CD4-positive, alpha-beta T cell treated with Interleukin-6 at 100 ng/mL for 8 hours (primary cell): ENCODE results near the gene LENG9.

Source experiments
- DNase-seq: peaks from one replicate; pipeline ENCODE4 v3.0.0-alpha.2; 2020; ENCODE audit warnings: mixed read lengths, low spot score

The LENG9 gene

DNA sequence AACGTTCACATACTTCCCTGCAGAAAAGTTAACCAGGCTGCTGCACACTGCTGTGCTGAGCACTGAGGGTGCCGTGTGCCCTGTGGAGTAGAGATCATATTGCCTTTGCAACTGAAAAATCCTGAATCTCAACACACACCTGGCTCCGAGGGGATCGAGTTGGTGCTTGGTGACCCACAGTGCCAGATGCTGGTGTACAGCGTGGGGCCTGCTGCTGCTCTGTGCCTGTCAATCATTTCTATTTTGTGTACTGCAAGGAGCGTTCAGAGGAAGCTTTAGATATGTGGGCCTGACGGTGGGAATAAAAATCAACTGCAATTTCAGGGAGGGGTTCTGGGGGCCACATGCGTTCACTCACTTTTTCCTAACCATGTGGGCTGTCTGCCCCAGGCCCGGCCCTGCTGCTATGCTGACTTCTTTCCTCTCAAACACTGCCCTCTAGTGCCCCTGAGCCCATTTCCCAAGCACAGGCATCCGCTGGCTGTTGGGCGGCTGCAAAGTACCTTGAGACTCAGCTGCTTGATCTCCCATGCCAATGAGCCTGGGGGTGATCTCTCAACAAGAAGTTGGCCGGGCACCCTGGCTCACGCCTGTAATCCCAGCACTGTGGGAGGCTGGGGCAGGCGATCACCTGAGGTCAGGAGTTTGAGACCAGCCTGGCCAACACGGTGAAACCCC lies 24.3 kb downstream of the LENG9 start:
- no peak for DNase-seq

DNA sequence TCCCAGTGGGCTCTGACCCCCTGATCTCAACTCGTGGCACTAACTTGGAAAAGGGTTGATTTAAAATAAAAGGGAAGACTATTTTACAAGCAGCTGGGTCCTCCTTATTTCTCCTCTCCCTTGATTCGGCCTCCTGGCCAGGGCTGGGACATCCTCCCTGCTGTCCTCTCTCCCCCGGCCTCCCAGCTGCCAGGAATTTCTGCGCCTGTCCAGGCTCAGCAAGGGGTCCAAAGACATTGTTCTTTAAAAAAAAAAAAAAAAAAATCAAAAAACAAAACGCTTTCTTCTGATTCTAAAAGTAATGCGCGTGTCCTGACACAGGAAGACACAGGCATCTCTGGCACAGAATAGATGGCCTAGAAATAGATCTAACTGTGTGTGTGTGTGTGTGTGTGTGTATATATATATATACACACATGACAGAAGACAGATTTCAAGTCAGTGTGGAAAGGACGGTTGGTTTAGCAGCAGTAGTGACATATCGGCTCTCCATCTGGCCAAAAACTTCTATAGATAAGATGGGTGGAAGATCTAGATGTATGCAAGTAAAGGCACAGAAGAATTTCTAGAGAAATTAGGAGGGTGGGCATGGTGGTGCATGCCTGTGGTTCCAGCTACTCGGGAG lies 26.8 kb downstream of the LENG9 start:
- no peak for DNase-seq

DNA sequence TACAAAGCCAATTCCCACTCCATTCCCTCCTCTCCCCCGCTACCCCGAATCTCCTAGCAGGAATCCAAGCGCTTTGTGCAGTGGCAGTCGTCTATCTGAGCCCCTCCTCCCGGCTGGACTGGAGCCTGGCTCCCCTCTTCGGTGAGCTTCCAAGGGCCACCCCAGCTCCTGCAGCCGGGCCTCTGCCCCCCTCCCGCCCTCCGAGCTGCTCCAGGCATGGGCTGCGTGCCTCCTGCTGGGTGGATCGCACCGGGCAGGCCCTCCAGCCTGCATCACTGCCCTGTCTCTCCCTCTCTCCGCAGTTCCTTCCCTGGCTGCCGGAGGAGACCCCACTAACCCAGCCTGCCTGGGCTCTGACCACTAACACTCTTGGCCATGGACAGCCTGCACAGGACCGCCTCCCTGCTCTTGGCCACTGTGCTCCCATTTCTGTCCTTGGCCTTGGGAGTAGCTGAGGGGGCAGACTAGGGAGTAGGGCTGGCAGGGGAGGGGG lies 27.5 kb downstream of the LENG9 start:
- DNase-seq: no peak

DNA sequence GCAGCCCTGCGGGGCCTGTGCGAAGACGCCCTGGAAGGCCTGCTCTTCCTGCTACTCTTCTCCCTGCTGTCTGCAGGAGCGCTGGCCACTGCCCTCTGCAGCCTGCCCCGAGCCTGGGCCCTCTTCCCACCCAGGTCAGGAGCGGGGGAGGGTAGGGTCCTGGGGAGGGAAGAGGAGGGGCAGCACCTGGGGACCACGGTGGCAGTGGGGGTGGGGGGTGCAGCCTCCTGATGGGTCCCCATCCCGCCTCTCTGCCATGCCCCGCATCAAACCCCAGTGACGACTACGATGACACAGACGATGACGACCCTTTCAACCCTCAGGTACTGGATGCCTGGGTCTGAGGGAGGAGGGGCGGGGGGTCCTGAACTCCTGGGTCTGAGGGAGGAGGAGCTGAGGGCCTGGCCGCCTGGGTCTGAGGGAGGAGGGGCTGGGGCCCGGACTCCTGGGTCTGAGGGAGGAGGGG lies 28.0 kb downstream of the LENG9 start:
- DNase-seq: no peak

DNA sequence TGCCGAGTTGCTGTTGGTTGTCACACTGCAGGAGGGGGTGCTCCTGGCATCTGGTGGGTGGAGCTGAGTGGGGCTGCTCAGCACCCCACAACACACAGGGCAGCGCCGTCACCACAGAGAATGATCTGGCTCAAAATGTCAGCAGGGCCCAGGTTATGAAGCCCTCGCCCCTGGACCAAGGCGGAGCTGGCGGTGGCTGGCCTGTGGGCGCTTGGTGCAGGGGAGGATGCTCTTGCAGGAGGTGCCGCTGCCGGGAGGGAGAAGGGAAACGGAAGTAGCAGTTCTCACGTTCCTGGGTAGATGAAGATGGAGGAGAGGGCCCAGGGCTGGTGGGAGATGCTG lies 28.7 kb downstream of the LENG9 start:
- no peak for DNase-seq

DNA sequence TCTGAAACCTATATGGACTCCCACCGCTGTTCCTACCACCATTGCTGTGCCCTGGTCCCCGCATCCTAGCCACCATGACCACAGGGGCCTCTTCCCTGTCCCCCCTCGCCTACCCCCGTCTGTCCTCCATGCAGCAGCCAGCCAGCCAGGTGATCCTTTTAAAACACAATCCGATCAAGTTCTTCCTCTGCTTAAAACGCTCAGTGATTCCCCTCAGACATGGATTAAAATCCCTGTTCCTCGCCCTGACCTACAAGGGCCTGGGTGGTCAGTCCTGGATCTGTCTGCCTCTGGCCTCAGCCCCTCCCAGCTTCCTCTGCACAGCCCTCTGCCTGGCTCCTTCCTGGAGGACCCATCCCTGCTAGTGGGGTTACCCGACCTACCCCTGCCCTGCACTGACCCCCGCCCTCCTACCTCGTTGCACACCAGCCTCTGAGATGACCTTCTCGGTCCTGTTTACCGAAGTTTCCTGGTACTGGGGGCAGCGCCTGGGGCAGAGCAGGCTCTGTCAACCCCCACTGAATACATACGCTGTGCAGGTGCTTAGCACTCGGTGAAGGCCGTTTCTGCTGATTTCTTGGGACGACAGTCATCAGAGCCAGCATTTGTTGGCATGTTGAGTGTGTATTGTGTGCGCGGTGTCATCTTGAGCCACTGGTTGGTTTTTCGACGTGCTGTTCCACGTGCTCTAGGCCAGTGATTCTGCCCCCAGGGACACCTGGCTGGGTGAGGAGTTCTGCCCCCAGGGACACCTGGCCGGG lies 29.3 kb downstream of the LENG9 start:
- no peak for DNase-seq

DNA sequence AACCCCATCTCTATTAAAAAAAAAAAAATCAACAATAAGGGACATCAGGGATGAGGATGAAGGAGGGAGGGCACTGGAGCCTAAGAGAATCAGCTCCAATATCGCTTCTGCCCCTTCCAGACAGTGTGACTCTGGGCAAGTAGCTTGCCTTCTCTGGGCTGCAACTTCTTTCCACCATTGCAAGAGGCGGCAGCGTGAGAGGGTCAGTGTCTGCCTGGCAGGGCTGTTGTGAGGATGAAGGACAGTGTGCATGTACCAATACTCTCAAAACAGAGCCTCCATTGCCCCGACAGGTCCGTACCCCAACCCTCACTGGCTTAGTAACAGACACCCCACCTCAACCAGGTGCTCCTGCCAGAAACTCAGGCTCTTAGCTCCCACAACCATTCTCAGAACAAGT lies 29.9 kb downstream of the LENG9 start:
- DNase-seq: no peak

DNA sequence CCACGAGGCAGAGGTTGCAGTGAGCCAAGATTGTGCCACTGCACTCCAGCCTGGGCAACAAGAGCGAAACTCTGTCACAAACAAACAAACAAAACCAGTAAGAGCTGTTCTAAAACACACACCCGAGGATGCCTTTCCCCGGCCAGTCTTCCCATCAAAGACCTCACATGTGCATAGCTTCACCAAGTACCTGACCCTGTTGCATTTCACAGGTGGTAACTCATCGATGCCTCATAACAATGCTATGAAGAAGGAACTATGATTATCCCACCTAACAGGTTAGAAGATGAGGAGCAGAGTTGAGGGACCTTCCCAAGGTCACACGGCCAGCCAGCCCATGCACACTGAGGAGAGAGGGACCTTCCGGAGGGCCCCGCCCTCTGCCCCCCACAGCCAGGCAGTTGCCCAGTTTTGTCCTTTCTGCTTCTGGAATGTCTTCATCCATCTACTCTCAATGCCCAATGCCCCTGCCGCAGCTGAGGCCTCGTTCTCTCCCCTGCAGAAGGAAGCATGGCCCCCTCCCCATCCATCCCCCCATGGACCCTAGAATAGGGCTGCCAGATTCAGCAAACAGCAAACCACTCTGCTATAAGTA lies 31.3 kb downstream of the LENG9 start:
- no peak for DNase-seq

DNA sequence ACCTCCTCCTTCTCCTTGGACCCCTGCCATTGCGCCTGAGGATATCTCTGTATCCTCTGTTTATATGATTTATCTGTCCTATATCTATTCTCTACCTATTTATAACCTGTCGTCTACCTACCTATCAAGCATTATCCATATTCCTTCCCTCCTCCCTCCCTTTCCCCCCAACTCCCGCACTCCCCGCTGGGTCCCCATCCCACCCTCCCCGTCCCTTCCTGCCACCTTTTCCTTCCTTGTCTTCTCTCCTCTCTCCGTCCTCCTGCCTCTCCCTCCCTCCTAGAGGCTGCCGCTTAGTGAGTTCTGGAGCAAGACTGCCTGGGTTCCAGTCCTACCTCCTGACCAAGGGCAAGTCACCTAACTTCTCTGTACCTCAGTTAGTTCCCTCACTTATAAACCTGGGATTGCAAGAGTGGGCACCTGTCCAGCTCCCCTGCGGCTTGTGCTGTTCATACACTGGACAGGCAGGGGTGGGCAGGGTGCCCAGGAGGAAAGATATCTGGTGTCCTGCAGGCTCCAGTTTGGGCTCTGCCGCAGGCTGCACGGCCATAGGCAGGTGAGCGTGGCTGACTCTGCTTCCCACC lies 32.2 kb downstream of the LENG9 start:
- DNase-seq: no peak

DNA sequence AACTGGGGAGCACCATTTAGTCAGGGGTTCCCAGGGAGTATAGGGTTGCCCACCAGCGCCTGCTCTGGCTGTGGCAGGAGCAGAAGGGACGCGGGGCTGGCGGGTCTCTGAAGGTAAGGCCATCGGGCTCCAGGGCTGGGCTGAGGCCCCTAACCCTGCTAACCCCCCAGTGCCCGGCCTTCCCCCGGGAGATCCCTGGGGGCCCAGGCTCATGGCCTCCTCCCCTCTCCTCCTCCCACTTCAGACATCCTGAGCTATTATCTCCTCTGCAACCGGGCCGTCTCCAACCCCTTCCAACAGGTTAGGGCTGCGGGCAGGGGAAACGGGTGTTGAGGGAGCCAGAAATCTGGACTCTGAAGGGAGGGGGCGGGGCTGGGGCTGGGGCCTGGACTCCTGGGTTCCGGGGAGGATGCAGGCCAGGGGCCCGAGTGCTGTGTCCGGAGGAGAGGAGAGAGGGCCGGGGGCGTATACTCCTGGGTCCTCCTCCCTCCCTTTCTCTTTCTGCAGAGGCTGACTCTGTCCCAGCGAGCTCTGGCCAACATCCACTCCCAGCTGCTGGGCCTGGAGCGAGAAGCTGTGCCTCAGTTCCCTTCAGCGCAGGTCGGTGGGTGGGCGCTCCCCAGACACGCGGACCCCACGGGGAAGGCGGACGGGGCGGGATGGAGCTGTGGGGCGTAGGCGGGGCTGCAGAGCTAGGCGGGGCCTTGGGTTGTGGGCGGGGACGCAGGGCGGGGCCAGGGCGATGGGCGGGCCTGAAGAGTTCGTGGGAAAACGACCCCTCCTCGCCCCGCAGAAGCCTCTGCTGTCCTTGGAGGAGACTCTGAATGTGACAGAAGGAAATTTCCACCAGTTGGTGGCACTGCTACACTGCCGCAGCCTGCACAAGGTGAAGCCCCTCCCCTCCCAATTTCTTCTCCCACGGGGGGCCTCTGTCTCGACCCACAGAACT lies 33.0 kb downstream of the LENG9 start:
- DNase-seq: peak; percentile 14

DNA sequence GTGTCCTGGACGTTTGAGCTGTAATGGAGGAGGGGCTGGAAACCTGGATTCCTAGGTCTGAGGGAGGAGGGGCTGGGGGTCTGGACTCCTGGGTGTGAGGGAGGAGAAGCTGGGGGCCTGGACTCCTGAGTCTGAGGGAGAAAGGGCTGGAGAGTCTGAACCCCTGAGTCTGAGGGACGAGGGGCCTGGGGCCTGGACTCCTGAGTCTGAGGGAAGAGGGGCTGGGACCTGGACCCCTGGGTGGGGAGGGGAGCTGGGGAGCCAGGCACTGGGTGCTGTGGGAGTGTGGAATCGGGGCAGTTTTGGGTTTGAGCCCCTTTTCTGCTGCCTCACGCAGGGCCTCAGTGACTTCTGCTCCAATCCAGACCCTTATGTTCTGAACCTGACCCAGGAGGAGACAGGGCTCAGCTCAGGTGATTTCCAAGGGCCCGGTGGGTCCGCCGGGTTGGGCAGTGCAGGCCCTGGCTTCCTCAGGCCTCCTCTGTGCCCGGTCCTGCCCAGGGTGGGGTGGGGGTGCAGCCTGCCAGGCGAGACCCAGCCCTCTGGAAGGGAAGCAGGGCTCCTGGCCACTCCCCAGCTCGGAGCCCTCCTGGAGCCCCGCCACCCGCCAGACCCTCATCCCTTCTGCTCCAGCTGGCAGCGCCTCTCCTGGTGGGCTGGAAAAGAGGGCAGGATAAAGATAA lies 33.9 kb downstream of the LENG9 start:
- DNase-seq: no peak

DNA sequence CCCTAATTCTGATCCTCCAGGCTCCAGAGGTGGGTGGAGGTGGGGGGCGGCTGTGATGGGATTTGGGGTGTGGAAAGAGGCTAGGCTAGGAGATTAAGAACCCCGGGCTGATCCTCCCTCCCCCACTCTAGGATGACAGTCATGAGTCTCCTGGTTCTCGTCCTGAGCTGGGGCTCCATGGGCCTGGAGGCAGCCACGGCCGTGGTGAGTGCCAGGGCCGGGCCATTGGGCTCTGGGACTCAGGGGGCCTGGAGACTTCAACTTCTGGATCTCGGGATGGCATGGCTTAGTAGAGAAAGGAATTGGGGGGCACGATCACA lies 34.4 kb downstream of the LENG9 start:
- no peak for DNase-seq

DNA sequence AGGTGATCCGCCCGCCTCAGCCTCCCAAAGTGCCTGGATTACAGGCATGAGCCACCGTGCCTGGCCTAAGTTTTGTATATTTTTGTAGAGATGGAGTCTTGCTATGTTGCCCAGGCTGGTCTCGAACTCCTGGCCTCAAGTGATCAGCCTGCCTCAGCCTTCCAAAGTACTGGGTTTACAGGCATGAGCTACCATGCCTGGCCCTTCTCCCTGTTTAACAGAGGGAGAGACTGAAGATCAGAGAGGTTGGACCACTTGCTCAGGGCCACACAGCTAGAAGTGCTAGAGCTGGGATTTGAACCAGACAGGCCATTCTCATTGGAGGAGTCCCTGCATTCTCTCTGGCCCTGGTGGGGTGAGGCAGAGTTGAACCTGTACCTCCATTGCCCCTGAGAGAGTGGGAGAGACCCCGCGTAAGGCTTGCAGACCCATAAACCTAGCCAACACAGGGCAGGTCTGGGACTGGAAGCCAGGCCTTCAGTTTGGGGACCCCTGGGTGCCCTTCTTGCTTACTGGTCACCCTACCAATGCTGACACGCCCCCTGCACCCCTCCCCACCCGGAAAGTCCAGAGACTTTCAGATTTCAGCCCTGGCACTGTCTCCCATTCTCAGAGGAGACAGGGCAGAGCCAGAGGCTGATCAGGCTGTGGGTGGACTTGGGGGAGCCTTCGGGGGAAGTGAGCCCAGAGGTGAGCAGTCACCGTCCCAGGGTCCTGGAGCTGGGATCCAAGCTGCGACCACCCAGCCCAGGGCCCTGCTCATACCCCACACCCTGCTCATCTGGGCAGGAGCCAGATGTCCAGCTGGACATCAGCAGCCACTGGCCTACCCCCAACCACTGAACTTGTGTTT lies 35.0 kb downstream of the LENG9 start:
- no peak for DNase-seq

DNA sequence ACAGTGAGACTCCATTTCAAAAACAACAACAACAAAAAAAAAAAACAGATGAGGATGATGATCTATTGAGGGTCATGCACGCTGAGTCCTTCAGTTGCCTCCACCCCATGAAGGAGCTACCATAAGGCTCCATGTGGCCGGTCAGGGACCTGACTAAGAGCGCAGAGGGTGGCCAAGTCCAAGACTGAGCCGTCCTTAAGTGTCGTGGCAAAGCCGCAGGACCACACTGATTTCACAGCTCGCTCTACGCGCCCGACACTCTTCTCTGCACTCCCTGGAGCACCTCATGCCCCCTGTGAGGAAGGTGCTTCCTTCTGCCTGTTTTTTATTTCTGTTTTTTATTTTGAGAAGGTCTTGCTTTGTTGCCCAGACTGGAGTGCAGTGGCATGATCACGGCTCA lies 36.0 kb downstream of the LENG9 start:
- DNase-seq: no peak

DNA sequence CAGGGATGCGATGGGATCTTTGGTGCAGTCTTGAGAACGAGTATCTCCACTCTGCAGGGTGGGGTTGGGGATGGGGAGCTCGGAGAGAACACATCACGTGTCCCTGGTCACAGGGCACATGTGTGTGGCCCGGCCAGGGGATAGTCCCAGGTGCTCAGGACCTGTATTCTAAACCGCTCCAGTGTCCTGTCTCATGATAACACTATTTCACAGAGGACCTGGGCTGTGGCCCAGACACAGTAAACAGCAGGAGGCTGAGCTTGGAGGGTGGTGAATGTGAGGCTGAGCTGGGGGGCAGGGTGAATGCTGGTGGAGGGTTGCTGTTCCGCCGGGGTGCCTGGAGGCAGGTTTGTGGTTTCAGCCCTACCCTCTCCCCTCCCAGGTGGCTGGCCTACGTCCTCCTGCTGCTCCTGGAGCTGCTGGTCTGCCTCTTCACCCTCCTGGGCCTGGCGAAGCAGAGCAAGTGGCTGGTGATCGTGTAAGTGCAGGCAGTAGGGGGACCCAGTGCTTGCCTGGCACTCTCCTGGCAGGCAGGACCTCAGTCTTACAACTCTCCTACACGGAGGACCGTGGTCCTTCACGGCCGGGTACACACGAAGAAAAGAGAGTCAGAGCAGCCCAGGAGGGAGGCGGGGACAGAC lies 37.2 kb downstream of the LENG9 start:
- DNase-seq: no peak

DNA sequence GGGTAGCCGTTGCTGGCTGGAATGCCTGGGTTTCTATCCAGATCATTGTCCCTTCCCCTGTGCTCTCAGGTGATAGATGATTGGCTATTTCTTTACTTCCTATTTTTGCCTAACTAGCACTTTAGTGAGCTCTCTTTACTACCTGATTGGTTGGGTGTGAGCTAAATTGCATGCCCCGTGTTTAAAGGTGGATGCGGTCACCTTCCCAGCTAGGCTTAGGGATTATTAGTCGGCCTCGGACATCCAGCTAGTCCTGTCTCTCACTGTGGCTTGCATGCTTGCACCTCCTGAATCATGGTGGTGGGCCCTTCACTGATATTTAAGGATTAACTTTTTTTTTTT lies 38.2 kb downstream of the LENG9 start:
- DNase-seq: no peak

DNA sequence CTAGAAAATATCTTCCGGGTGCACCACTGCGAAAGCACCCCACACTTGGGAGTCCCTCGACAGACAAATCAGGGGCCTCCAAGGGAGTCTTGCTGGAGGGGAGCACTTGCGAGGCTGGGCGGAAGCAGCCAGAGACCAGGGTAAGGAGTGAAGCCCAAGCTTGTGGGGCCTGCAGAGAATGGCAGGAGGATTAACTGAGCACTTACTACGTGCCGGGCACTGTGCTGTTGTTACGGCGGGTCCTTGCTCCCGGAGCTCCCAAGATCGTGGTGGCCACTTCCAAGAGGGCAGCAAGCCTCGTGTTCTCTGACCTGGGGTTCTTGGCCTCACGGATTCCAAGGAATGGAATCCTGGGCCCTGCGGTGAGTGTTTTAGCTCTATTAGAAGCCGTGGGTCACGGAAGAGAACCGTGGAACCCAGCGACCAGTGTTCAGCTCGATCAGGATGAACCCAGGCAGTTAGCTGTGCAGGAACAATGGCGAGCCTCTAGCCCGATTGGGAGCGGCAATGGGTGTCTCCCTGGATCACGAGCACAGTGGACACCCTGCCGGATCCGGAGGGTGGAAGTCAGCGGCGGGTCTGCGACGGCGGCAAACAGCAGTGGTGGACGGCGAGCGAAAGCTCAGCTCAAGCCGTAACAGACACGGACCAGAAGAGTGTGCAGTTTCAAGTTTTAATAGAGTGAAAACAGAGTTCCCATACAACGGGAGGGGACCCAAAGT lies 38.8 kb downstream of the LENG9 start:
- no peak for DNase-seq

DNA sequence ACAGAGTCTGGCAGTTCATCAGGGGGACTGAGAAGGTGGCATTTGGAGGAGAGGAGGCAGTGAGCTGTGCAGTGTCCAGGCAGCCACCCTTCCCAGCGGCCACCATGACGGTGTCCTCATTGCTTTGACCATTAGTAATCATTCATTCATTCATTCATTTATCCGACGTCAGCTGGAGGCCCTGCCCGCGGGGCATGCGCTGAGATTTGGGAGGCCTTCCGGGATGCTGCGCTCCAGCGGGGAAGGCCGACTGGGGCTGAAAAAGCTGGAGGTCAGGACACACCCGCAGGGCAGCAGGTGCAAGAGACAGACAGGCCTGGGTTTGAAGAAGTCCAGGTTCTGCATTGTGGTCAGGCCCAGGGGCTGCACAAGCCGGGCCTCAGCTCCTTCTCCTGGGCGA lies 39.4 kb downstream of the LENG9 start:
- no peak for DNase-seq

DNA sequence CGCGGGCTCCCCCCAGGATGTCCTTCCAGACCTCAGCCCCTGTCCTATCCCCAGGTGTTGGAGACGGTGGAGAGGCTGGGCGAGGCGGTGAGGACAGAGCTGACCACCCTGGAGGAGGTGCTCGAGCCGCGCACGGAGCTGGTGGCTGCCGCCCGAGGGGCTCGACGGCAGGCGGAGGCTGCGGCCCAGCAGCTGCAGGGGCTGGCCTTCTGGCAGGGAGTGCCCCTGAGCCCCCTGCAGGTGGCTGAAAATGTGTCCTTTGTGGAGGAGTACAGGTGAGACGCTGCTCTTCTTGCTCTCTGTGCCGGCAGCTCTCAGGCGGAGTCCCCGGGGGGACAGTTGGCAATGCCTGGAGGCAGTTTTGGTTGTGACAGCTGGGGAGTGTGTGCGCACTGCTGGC lies 41.4 kb downstream of the LENG9 start:
- no peak for DNase-seq
